Tibial artery (tissue), 4 donors: ENCODE measurements around the gene ACSBG1.

Source experiments
- DNase-seq, 2 donors: peaks; one replicate each; pipeline ENCODE4 v3.0.0-alpha.2; 2019
- H3K27ac ChIP-seq, 2 donors: fragments of 200-600 bp; sonication (generic) in 1 of 2; 1 replicate in 1 of 2; 2 replicates in 1 of 2; pipeline ENCODE4 v1.5.1; 2018 to 2019; ENCODE audit warnings: mild to moderate bottlenecking in 1 of 2
- H3K27me3 ChIP-seq, 2 donors: fragments of 200-600 bp; sonication (generic) in 1 of 2; one replicate each; pipeline versions ENCODE4 v1.5.1 to v1.6.0; 2016 to 2019
- H3K36me3 ChIP-seq, 3 donors: fragments of 200-600 bp; sonication (generic) in 2 of 3; one replicate each; pipeline ENCODE4 v1.5.1; 2016 to 2019; ENCODE audit warnings: mild to moderate bottlenecking in 2 of 3
- H3K4me1 ChIP-seq, 4 donors: fragments of 200-600 bp; sonication (generic) in 2 of 4; 1 replicate in 3 of 4; 2 replicates in 1 of 4; pipeline ENCODE4 v1.5.1; 2016 to 2019
- H3K4me3 ChIP-seq, 2 donors: fragments of 200-600 bp; sonication (generic) in 1 of 2; 1 replicate in 1 of 2; 2 replicates in 1 of 2; pipeline ENCODE4 v1.5.1; 2018 to 2019; ENCODE audit warnings: mild to moderate bottlenecking in 2 of 2
- H3K9me3 ChIP-seq, 3 donors: fragments of 200-600 bp; sonication (generic) in 1 of 3; one replicate each; pipeline ENCODE4 v1.5.1; 2016 to 2019
- CTCF ChIP-seq, 2 experiments: fragments of 200-600 bp in 1 of 2; fragments of 450-650 bp in 1 of 2; IDR thresholded peaks; one replicate each; pipeline ENCODE4 v1.5.1; 2017 to 2019; ENCODE audit warnings: antibody characterized with exemption in 2 of 2, mild to moderate bottlenecking in 1 of 2, moderate library complexity in 1 of 2
- intact Hi-C: fragments of 100-400 bp; cut with DNase I; formaldehyde crosslinking; loops from one replicate; pipeline ENCODE4 v1.15.0; 2023; ENCODE audit warnings: low total_unique reads

ACSBG1 gene

GRCh38 chr15:78274994-78275393 is 40.6 kb upstream of the ACSBG1 start:
- H3K36me3 ChIP-seq = peaks cover 5 to 60% (median 31%) of the 10 kb centered on the region in 3 donors
- intact Hi-C loops = no loop called here
- H3K27ac ChIP-seq = no peak overlapping the region
- H3K4me1 ChIP-seq = no peaks in the 10 kb centered on the region
- no peak overlapping the region for H3K4me3 ChIP-seq
- H3K27me3 ChIP-seq = no peaks in the 10 kb centered on the region
- TF ChIP-seq CTCF (IDR thresholded peaks at IDR 0.05) = no peak
- no peaks in the 10 kb centered on the region for H3K9me3 ChIP-seq
- no peak for DNase-seq

GRCh38 chr15:78272776-78273175 is 38.4 kb upstream of the ACSBG1 start:
- H3K36me3 ChIP-seq = peaks cover 2 to 41% (median 18%) of the 10 kb centered on the region in 3 donors
- H3K4me3 ChIP-seq = no peak overlapping the region
- H3K27ac ChIP-seq = no peak overlapping the region
- intact Hi-C loops = no loop called here
- H3K4me1 ChIP-seq = no peaks in the 10 kb centered on the region
- no peaks in the 10 kb centered on the region for H3K9me3 ChIP-seq
- no peaks in the 10 kb centered on the region for H3K27me3 ChIP-seq
- no peak for DNase-seq
- TF ChIP-seq CTCF (IDR thresholded peaks at IDR 0.05) = no peak

GRCh38 chr15:78272316-78272715 is 38.0 kb upstream of the ACSBG1 start:
- no peaks in the 10 kb centered on the region for H3K4me1 ChIP-seq
- TF ChIP-seq CTCF (IDR thresholded peaks at IDR 0.05) = no peak
- intact Hi-C loops = no loop called here
- H3K27me3 ChIP-seq = no peaks in the 10 kb centered on the region
- H3K36me3 ChIP-seq = peaks cover 0 to 36% (median 15%) of the 10 kb centered on the region in 3 donors
- H3K27ac ChIP-seq = no peak overlapping the region
- H3K9me3 ChIP-seq = no peaks in the 10 kb centered on the region
- DNase-seq = no peak
- no peak overlapping the region for H3K4me3 ChIP-seq

- H3K27me3 ChIP-seq = no peaks in the 10 kb centered on the region
- TF ChIP-seq CTCF (IDR thresholded peaks at IDR 0.05) = no peak
- no peaks in the 10 kb centered on the region for H3K36me3 ChIP-seq
- intact Hi-C loops = loop anchor here (10.0 kb wide), 1 partner anchor 608 kb away; the partner anchor contains the start of gene MORF4L1
- no peak for DNase-seq
- peaks cover 0 to 29% (median 20%) of the 10 kb centered on the region in 4 donors for H3K4me1 ChIP-seq
- no peak overlapping the region for H3K4me3 ChIP-seq
- no peaks in the 10 kb centered on the region for H3K9me3 ChIP-seq
- peak overlapping the region; percentile 39 to 46 for H3K27ac ChIP-seq
These were observed 32.4 kb upstream of the ACSBG1 start for GRCh38 chr15:78266806-78267205.

- Histone ChIP-seq H3K27ac (peak overlapping the region; percentile 39 to 46), H3K9me3 (no peaks in the 10 kb centered on the region), H3K27me3 (no peaks in the 10 kb centered on the region), H3K4me1 (peaks cover 0 to 29% (median 20%) of the 10 kb centered on the region in 4 donors), H3K4me3 (no peak overlapping the region), H3K36me3 (no peaks in the 10 kb centered on the region)
- intact Hi-C loops = loop anchor here (10.0 kb wide), 1 partner anchor 609 kb away; the partner anchor contains the start of gene MORF4L1
- TF ChIP-seq CTCF (IDR thresholded peaks at IDR 0.05) = no peak
- no peak for DNase-seq
These were observed 31.9 kb upstream of the ACSBG1 start for GRCh38 chr15:78266229-78266628.
